Keratinocyte (primary cell): Measurements from ENCODE around the gene GRIN1. TPM values are rescaled to one million over a fixed set of nuclear protein-coding genes. Genes with fewer than 3 reads are reported as not detected.

ENCODE experiments used
- DNase-seq: peaks from one replicate; pipeline ENCODE4 v3.0.0-alpha.2; 2011; ENCODE audit warnings: low read depth, missing footprints, low spot score
- FAIRE-seq: peaks from 2 replicates; lab custom pipeline; 2011; peaks lifted over from hg19 to GRCh38; lab: Jason Lieb, UNC
- H2AFZ ChIP-seq: 2 replicates; pipeline ENCODE4 v1.6.0; 2012; ENCODE audit warnings: low read length, control low read depth, inconsistent platforms; ENCODE audit not compliant: control insufficient read depth
- H3K27ac ChIP-seq: 2 replicates; pipeline ENCODE4 v1.5.1; 2011; ENCODE audit warnings: low read length; ENCODE audit not compliant: control insufficient read depth, insufficient read depth
- H3K27me3 ChIP-seq: 3 replicates; pipeline ENCODE4 v1.6.0; 2011; ENCODE audit warnings: low read length; ENCODE audit not compliant: control insufficient read depth, insufficient read depth; ENCODE audit errors: extremely low read depth
- H3K36me3 ChIP-seq, 2 experiments: 2 replicates in 1 of 2; 3 replicates in 1 of 2; pipeline ENCODE4 v1.5.1; 2011; ENCODE audit warnings: low read length in 2 of 2, mild to moderate bottlenecking in 1 of 2; ENCODE audit not compliant: control insufficient read depth in 2 of 2, insufficient read depth in 2 of 2; ENCODE audit errors: extremely low read depth in 1 of 2
- H3K4me1 ChIP-seq: 3 replicates; pipeline ENCODE4 v1.5.1; 2011; ENCODE audit warnings: low read length; ENCODE audit not compliant: control insufficient read depth, insufficient read depth; ENCODE audit errors: extremely low read depth
- H3K4me2 ChIP-seq: 3 replicates; pipeline ENCODE4 v1.6.0; 2011; ENCODE audit warnings: low read depth, low read length; ENCODE audit not compliant: control insufficient read depth, insufficient read depth; ENCODE audit errors: extremely low read depth
- H3K4me3 ChIP-seq, 3 experiments: fragments of 200-600 bp in 1 of 3; sonication (generic) in 1 of 3; 2 replicates in 2 of 3; 3 replicates in 1 of 3; pipeline ENCODE4 v1.5.1; 2011 to 2016; ENCODE audit warnings: low read length in 3 of 3, mild to moderate bottlenecking in 3 of 3, control low read depth in 2 of 3, inconsistent platforms in 1 of 3, low read depth in 1 of 3, mixed read lengths in 1 of 3, mixed run types in 1 of 3, moderate library complexity in 1 of 3; ENCODE audit not compliant: control insufficient read depth in 2 of 3, insufficient read depth in 2 of 3; ENCODE audit errors: extremely low read depth in 1 of 3
- H3K79me2 ChIP-seq: 2 replicates; pipeline ENCODE4 v1.6.0; 2012; ENCODE audit warnings: low read length; ENCODE audit not compliant: control insufficient read depth, insufficient read depth
- H3K9ac ChIP-seq: 3 replicates; pipeline ENCODE4 v1.6.0; 2011; ENCODE audit warnings: low read length; ENCODE audit not compliant: control insufficient read depth, insufficient read depth; ENCODE audit errors: extremely low read depth
- H3K9me1 ChIP-seq: 3 replicates; pipeline ENCODE4 v1.6.0; 2011; ENCODE audit warnings: low read length; ENCODE audit not compliant: control insufficient read depth, insufficient read depth; ENCODE audit errors: extremely low read depth
- H3K9me3 ChIP-seq: 2 replicates; pipeline ENCODE4 v1.5.1; 2012; ENCODE audit warnings: low read depth, low read length; ENCODE audit not compliant: control insufficient read depth
- H4K20me1 ChIP-seq: 3 replicates; pipeline ENCODE4 v1.6.0; 2011; ENCODE audit warnings: low read length; ENCODE audit not compliant: control insufficient read depth, insufficient read depth; ENCODE audit errors: extremely low read depth
- CTCF ChIP-seq, 3 experiments: IDR thresholded peaks in 1 of 3; conservative IDR thresholded peaks in 1 of 3; optimal IDR thresholded peaks in 1 of 3; 2 replicates in 2 of 3; 3 replicates in 1 of 3; pipeline versions ENCODE3 to v1.5.1; 2011; ENCODE audit warnings: low read length in 3 of 3, mild to moderate bottlenecking in 3 of 3, moderate library complexity in 2 of 3, control low read depth in 1 of 3, inconsistent platforms in 1 of 3; ENCODE audit not compliant: insufficient read depth in 2 of 3; ENCODE audit errors: extremely low read depth in 1 of 3
- EZH2 ChIP-seq: IDR thresholded peaks from one replicate; pipeline ENCODE4 v1.6.1; 2012; ENCODE audit warnings: inconsistent platforms, mild to moderate bottlenecking, low read length, moderate library complexity
- dilution Hi-C: fragments of 300-500 bp; cut with MboI; formaldehyde crosslinking; loops from one replicate; pipeline ENCODE4 v1.7.0; 2020; ENCODE audit warnings: low sequenced_read_pairs; ENCODE audit not compliant: extremely low pct_ligation_motif_present
- polyA plus RNA-seq, 5 experiments: library from polyadenylated mRNA; depleted of rRNA in 3 of 5; stranded (reverse) in 3 of 5; stranded (forward) in 1 of 5; unstranded in 1 of 5; fragments of >200 nt; gene quantifications; 1 replicate in 1 of 5; 2 replicates in 3 of 5; 3 replicates in 1 of 5; pipeline versions ENCODE4 v1.2.1 to v1.2.3, GENCODE V29; 2011 to 2012; ENCODE audit warnings: missing spikeins in 2 of 5, low read depth in 1 of 5, low replicate concordance in 1 of 5

GRIN1 gene
- polyA plus RNA-seq, 1 donor (not counting 4 experiments of a cell fraction or from before 2014, with no cell fraction given), result 0.03 TPM

- Histone ChIP-seq H4K20me1 (peaks cover 10% of the 10 kb centered on the region), H3K27ac (no peak overlapping the region), H3K9ac (no peak overlapping the region), H3K4me1 (no peaks in the 10 kb centered on the region), H3K9me3 (no peaks in the 10 kb centered on the region), H3K79me2 (no peaks in the 10 kb centered on the region), H2AFZ (no peak overlapping the region), H3K27me3 (peaks cover 49% of the 10 kb centered on the region), H3K4me2 (no peak overlapping the region), H3K9me1 (no peaks in the 10 kb centered on the region), H3K4me3 (no peak overlapping the region), H3K36me3 (no peaks in the 10 kb centered on the region)
- dilution Hi-C loops, result no loop called here
- DNase-seq, result no peak
- FAIRE-seq, result no peak
- peak; percentile 75 for TF ChIP-seq EZH2
- TF ChIP-seq CTCF (optimal IDR thresholded peaks at IDR 0.05 in 1 of 3, IDR thresholded peaks at IDR 0.05 in 1 of 3, conservative IDR thresholded peaks at IDR 0.05 in 1 of 3; ENCODE audit: extremely low read depth in 1 of 3, insufficient read depth in 2 of 3, low read length in 3 of 3), result peak in 2 of 3 experiments; percentile 39 to 40
Observed at GRCh38 chr9:137175345-137175961, 36.5 kb downstream of the GRIN1 start.

- Histone ChIP-seq H2AFZ (no peak overlapping the region), H3K4me2 (no peak overlapping the region), H3K36me3 (peaks cover 2 to 7% of the 10 kb centered on the region in 2 experiments), H3K79me2 (no peaks in the 10 kb centered on the region), H3K27me3 (peaks cover 38% of the 10 kb centered on the region), H3K9me1 (no peaks in the 10 kb centered on the region), H3K9me3 (no peaks in the 10 kb centered on the region), H4K20me1 (peaks cover 9% of the 10 kb centered on the region), H3K4me1 (no peaks in the 10 kb centered on the region), H3K4me3 (no peak overlapping the region), H3K9ac (no peak overlapping the region), H3K27ac (no peak overlapping the region)
- FAIRE-seq (peak; percentile 17), DNase-seq (no peak)
- no peak for TF ChIP-seq EZH2
- peak; percentile 75 to 87 (median 87) for TF ChIP-seq CTCF (optimal IDR thresholded peaks at IDR 0.05 in 1 of 3, IDR thresholded peaks at IDR 0.05 in 1 of 3, conservative IDR thresholded peaks at IDR 0.05 in 1 of 3; ENCODE audit: extremely low read depth in 1 of 3, insufficient read depth in 2 of 3, low read length in 3 of 3)
- dilution Hi-C loops, result no loop called here
Observed at GRCh38 chr9:137176302-137177182, 37.6 kb downstream of the GRIN1 start.
